ENCODE results near the gene PTPRN2.
"Not testable (repeated sequence)": the region's sequence is repeated elsewhere in the genome, so short reads cannot be mapped to it uniquely, and the experiment has no call there.

PTPRN2 gene

DNA sequence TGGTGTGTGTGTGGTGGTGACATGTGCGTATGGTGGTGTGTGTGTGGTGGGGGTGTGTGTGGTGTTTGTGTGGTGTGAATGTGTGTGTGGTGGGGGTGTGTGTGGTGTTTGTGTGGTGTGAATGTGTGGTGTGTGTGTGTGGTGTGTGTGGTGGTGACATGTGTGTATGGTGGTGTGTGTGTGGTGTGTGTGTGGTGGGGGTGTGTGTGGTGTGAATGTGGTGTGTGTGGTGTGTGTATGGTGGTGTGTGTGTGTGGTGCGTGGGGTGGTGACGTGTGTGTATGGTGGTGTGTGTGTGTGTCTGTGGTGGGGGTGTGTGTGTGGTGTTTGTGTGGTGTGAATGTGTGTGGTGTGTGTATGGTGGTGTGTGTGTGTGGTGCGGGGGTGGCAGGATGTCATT lies 797.7 kb downstream of the PTPRN2 start:
- DNase-seq (ENCODE audit: low spot score), result no peak

DNA sequence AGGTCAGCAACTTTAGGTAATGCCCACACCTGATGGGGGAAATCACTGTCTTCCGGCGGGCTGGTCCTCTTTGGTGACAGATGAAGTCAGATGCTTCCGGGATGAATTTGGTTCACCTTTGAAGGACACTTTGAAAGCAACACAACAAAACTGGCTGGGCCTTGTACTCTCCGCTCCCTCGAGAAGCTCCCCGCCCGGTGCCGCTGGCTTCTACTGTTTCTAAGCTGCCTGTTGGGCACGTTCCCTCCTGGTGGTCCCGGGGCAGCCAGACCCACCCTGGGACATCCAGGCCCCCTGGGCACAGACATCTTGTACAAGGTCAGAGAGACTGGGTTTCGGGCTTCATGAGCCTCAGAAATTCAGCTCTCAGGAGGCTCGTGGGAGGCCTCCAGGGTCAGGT lies 798.5 kb downstream of the PTPRN2 start:
- DNase-seq (ENCODE audit: low spot score), result no peak

DNA sequence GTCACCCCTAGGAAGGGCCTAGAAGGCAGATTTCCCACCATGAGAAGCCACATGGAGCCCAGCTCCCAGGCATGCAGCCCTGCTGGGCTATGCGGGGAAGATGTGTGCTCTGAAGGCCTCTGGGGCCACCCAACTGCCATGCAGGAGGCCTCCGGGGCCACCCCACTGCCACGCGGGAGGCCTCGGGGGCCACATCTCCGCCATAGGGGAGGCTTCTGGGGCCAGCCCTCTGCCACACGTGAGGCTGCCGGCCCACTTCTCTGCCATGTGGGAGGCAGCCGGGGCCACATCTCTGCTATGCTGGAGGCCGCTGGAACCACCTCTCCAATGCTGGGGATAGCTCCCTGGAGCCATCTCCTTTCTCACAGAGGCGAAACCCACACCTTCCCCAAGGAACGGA lies 799.0 kb downstream of the PTPRN2 start:
- no peak for DNase-seq (ENCODE audit: low spot score)

- DNase-seq (ENCODE audit: low spot score), result no peak
These were observed 800.3 kb downstream of the PTPRN2 start for GRCh38 chr7:157787275-157787701.

- no peak for DNase-seq (ENCODE audit: low spot score)
These were observed 801.0 kb downstream of the PTPRN2 start for GRCh38 chr7:157786375-157787274.

- no peak for DNase-seq (ENCODE audit: low spot score)
These were observed 802.0 kb downstream of the PTPRN2 start for GRCh38 chr7:157785486-157786186.

DNA sequence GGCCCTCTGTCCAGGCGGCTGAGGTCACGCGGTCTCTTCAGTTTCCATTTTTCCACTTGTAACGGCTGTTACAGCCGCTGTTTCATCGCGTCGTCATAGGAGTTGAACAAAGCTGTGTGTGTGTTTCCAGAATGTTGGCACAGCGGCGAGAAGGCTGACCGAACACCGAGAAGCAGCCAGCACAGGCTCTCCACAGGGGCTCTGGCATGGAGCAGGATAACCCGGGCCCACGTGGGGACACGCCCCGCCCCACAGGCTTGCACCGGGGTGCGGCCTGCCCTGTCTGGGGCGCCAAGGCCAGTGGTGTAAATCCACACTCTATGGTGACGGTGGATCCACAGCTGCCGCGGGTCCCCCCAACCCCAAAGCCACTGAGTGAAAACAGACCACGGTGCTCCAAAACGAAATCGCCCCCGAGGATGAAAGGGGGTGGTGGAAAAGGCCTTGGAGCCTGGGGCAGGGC lies 802.6 kb downstream of the PTPRN2 start:
- DNase-seq (ENCODE audit: low spot score), result no peak

DNA sequence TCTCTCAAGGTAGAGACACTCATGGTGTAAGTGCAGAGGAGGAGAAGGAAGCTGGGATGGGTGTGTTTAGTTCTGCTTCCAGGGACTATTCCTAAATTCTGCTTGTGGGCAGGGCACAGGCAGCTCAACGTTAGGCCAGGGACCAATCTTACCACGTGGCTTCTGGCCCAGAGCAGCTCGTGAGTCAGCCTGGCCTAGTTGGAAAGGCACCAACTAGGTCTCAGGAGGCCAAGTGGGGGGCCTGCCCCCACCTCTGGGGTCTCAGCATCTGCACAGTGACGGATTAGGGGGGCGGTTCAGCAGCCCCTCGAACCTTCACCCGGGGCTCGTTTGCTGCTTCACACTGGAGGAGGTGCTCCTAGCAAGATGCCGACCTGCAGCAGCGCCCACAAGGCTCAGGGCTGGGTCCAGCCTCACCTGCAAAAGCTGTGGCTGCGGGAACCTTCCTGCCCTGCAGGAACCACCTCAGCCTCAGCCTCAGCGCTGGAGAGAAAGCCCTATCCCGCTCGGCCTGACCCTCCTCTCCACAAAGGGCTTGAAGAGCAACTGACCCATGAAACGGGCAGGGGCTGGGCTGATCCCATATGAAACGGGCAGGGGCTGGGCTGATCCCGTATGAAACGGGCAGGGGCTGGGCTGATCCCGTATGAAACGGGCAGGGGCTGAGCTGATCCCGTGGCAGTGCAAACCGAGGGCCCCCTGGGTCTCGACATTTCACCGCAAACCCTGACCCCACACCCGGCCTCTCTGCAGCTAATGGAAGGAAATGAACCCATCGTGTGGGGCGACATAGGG lies 803.4 kb downstream of the PTPRN2 start:
- no peak for DNase-seq (ENCODE audit: low spot score)

- no peak for DNase-seq (ENCODE audit: low spot score)
These were observed 805.6 kb downstream of the PTPRN2 start for GRCh38 chr7:157782041-157782440.

DNA sequence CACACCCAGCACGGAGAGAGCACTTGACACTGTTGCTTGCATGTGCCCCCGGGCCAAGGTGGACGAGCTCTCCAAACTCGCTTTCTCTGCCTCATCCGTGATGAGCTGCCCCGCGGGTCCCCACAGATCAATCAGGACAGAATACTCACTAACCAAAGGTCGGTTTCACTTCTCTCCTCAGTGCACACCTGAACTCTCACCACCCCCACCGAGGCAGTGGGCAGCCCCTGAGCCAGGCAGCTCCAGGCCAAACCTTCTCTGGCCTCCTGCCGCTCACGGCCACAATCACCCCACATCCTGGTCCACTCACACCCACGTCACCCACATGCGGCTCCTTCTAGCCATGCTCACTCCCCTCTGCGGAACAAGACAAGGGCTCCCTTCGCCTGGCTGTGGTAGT lies 806.9 kb downstream of the PTPRN2 start:
- no peak for DNase-seq (ENCODE audit: low spot score)

- DNase-seq (ENCODE audit: low spot score), result no peak
These were observed 807.3 kb downstream of the PTPRN2 start for GRCh38 chr7:157780312-157780711.

- no peak for DNase-seq (ENCODE audit: low spot score)
These were observed 808.4 kb downstream of the PTPRN2 start for GRCh38 chr7:157779206-157779605.

DNA sequence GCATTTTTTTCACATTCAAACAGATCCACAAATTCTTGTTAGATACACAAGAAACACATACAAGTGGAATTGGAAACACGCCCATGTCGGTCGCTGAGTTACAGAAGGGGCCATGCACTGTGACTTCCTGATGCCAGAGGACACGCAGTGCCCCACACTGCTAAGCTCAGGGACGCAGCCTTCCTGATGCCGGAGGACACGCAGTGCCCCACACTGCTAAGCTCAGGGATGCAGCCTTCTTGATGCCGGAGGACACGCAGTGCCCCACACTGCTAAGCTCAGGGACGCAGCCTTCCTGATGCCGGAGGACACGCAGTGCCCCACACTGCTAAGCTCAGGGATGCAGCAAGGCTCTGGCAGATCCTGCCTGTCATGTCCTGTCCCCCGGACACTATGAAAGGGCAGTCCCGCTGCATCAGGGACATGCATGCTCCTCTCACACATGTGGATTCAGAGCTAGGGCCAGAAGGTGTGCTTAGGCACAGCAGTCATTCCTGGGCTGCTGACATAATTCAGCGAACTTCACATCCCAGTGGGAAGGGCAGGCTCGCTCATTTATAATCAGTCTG lies 810.3 kb downstream of the PTPRN2 start:
- not testable (repeated sequence) for DNase-seq (ENCODE audit: low spot score)

- DNase-seq (ENCODE audit: low spot score), result no peak
These were observed 811.9 kb downstream of the PTPRN2 start for GRCh38 chr7:157775560-157776332.

DNA sequence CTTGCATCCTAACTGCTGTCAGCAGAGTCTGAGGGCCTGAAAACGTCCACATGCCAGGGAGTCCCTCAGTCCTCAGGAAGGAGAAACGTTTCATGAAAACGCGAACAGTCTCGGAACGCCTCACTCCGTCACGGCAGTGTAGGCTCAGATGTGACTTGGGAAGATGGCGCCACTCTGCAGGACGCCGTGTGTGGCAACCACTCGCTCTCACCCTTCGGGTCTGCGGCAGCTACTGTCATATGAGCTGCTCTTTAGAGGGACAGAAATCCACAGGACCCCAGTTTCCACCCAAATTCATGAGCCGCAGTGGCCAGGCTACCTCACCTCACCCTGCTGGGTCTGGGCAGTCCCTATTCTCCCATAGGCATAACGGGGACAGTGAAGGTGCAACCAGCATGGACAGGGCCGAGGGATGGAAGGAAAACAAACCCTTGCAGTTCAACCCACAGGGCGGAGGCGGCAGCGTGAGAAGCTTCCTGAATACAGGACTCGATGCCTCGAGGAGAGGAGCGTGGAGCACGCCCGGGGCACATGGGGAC lies 812.5 kb downstream of the PTPRN2 start:
- DNase-seq (ENCODE audit: low spot score), result no peak

DNA sequence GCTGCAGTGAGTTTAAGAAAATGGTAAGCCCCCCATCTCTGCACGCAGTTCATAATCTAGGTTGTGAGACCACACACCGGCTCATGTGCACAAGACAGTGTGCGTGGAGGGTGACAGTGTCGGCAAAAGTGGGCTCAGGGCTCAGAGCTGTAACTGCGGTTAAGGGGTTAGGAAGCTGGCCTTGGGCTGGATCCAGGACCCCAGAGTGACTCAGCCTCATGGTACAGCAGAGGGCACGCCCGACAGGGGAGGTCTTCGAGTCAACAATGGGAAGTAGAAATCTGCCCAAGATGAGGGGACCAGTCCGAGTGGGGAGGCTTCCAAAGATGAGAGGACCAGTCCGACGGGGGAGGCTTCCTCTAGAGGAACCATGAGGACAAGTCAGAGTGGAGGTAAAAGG lies 813.1 kb downstream of the PTPRN2 start:
- no peak for DNase-seq (ENCODE audit: low spot score)

- DNase-seq (ENCODE audit: low spot score), result no peak
These were observed 814.3 kb downstream of the PTPRN2 start for GRCh38 chr7:157773361-157773760.

- no peak for DNase-seq (ENCODE audit: low spot score)
These were observed 815.0 kb downstream of the PTPRN2 start for GRCh38 chr7:157772486-157773130.

DNA sequence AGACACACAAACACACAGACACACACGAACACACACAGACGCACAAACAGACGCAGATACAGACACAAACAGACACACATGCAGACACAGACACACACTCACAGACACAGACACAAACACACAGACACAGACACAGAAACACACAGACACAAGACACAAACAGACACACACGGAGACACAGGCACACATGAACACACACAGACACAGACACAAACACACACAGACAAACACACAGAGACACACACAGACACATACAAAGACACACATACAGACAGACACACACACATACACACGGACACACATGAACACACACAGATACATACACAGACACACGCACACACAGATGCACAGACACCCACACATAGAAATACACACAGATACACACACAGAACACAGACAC lies 815.9 kb downstream of the PTPRN2 start:
- DNase-seq (ENCODE audit: low spot score), result no peak

DNA sequence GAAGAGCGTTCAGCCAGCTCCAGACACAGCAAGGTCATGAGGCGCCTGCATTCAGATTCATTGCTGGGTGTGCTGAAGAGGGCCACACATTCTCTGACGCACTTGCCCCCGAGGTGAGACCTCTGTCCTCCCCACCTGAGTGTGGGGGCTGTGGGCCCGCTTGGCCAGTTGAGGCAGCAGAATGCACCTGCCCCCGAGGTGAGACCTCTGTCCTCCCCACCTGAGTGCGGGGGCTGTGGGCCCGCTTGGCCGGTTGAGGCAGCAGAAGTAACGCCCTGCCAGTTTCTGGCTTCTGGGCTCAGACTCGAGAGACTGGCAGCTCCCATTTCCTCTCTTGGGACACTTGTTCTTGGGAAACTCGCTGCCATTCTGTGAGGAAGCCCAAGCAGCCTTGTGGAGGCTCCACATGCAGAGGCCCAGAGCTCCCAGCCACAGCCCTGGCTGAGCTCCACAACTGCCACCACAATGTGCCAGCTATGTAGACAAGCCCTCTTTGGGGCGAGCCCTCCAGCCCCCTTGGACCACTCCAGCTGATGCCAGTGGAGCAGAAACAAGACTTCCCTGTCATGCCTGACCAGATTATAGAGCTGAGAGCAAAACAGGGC lies 816.8 kb downstream of the PTPRN2 start:
- no peak for DNase-seq (ENCODE audit: low spot score)

All from D341Med (cell line).